ENCODE results near the gene KIAA1755. TPM values are rescaled to one million over a fixed set of nuclear protein-coding genes. Genes with fewer than 3 reads are reported as not detected.

Gene KIAA1755
- total and polyA plus RNA-seq, 10 donors, result 0.51 to 7.3 (median 4.7) TPM

- TF ChIP-seq, protein P1, sequence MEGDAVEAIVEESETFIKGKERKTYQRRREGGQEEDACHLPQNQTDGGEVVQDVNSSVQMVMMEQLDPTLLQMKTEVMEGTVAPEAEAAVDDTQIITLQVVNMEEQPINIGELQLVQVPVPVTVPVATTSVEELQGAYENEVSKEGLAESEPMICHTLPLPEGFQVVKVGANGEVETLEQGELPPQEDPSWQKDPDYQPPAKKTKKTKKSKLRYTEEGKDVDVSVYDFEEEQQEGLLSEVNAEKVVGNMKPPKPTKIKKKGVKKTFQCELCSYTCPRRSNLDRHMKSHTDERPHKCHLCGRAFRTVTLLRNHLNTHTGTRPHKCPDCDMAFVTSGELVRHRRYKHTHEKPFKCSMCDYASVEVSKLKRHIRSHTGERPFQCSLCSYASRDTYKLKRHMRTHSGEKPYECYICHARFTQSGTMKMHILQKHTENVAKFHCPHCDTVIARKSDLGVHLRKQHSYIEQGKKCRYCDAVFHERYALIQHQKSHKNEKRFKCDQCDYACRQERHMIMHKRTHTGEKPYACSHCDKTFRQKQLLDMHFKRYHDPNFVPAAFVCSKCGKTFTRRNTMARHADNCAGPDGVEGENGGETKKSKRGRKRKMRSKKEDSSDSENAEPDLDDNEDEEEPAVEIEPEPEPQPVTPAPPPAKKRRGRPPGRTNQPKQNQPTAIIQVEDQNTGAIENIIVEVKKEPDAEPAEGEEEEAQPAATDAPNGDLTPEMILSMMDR (IDR thresholded peaks at IDR 0.05 in 8 of 11, conservative IDR thresholded peaks at IDR 0.05 in 3 of 11), result no peak
- TF ChIP-seq POLR2A (IDR thresholded peaks at IDR 0.05), result no peak
- TF ChIP-seq POLR2AphosphoS5 (IDR thresholded peaks at IDR 0.05), result no peak
- intact Hi-C loops (cut with DNase I; ENCODE audit: low total_unique reads), result no loop called here
- no peak overlapping the region for H3K4me3 ChIP-seq
- H3K4me1 ChIP-seq, result peaks cover 0 to 9% (median 0%) of the 10 kb centered on the region in 6 donors
- no peaks in the 10 kb centered on the region for H3K27me3 ChIP-seq (replicated peaks in 1 of 7)
- no peaks in the 10 kb centered on the region for H3K9me3 ChIP-seq
- 87 to 94% (median 88%) methylated on average over 22 to 23 of the region's 23 CpGs for WGBS, 5 donors
- peak; percentile 52 for DNase-seq
- H3K27ac ChIP-seq, result no peak overlapping the region
- no peaks in the 10 kb centered on the region for H3K36me3 ChIP-seq
These were observed 45.0 kb downstream of the KIAA1755 start for GRCh38 chr20:38215194-38216182.

DNA sequence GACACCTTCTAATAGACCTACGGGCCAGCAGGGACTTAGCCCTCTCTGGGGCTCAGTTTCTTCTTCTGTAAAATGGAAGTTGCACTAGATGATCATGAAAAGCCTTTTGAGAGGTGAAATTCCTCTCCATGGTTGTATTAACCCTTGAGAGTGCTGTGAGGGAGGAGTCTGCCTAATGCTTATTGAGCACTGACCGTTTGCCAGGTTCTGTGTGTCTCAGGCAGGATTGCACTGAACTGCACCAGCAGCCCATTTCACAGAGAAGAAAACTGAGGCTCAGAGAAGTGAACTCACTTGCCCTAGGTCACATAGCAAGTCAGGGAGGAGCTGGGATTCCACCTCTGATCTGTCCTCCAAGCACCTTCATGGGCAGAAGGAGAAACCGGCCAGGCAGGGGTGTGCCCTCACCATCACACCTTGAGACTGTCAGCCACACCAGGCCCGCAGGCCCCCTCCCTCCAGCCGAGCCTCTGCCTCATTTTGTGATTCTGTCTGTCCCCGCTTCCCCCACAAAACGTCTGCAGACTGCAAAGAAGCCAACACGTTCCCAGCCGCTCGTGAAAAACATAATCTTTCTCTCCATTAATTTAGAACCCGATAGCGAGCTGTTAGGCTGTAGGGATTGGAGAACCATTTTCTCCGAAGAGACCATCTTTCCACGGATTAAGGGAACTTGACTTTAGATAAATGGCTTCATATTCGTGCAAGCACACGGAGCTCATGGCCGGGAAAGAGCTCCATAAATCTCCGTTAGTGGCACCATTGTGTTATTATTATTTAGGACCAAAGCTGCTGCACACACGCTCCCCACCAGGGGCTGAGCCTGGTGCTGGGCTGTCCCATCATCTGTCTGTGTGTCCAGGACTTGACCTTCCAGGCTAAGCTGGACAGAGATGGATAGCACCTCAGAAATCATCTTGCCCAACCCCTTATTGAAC, 46.0 kb downstream of the KIAA1755 start:
- Histone ChIP-seq H3K27ac (no peak overlapping the region), H3K36me3 (no peaks in the 10 kb centered on the region), H3K4me1 (peaks cover 0 to 9% (median 0%) of the 10 kb centered on the region in 6 donors), H3K27me3 (replicated peaks in 1 of 7) (no peaks in the 10 kb centered on the region), H3K4me3 (no peak overlapping the region), H3K9me3 (no peaks in the 10 kb centered on the region)
- intact Hi-C loops (cut with DNase I; ENCODE audit: low total_unique reads), result no loop called here
- WGBS, 5 donors, result 74 to 79% (median 74%) methylated on average over 19 of the region's 19 CpGs
- TF ChIP-seq POLR2A (IDR thresholded peaks at IDR 0.05) (no peak), POLR2AphosphoS5 (IDR thresholded peaks at IDR 0.05) (no peak)
- TF ChIP-seq, protein P1 (IDR thresholded peaks at IDR 0.05 in 8 of 11, conservative IDR thresholded peaks at IDR 0.05 in 3 of 11), result no peak
- DNase-seq, result peak; percentile 18

GRCh38 chr20:38213607-38213940, 47.0 kb downstream of the KIAA1755 start:
- Histone ChIP-seq H3K4me3 (no peak overlapping the region), H3K9me3 (no peaks in the 10 kb centered on the region), H3K36me3 (no peaks in the 10 kb centered on the region), H3K4me1 (peaks cover 0 to 9% (median 0%) of the 10 kb centered on the region in 6 donors), H3K27me3 (replicated peaks in 1 of 7) (no peaks in the 10 kb centered on the region), H3K27ac (no peak overlapping the region)
- WGBS, 5 donors, result 95 to 100% (median 98%) methylated on average over 1 to 5 of the region's 5 CpGs
- intact Hi-C loops (cut with DNase I; ENCODE audit: low total_unique reads), result no loop called here
- no peak for DNase-seq
- TF ChIP-seq, protein P1 (IDR thresholded peaks at IDR 0.05 in 8 of 11, conservative IDR thresholded peaks at IDR 0.05 in 3 of 11), result no peak
- TF ChIP-seq POLR2A (IDR thresholded peaks at IDR 0.05), result no peak
- no peak for TF ChIP-seq POLR2AphosphoS5 (IDR thresholded peaks at IDR 0.05)

All from spleen (tissue), 11 donors.